HCT116 (cell line): Measurements from ENCODE around the gene EIF6. TPM values are rescaled to one million over a fixed set of nuclear protein-coding genes. Genes with fewer than 3 reads are reported as not detected.
A peak's percentile ranks its signal among the peaks of the same experiment; 100 is the strongest.

Experiments used
- ATAC-seq: fragments of 200-7000 bp; cut with Tn5 transposase; 2 replicates; pipeline ENCODE4 v1.9.1; 2020; ENCODE audit warnings: mild to moderate bottlenecking, moderate library complexity
- BruUV-seq: library from RNA; stranded (reverse); fragments of 400-500 nt; replicated peaks from 2 replicates; lab custom pipeline; 2021; lab: Mats Ljungman, UMichigan
- CTCF ChIA-PET: fragments of 300-600 bp; sonication (Branson Sonifier 250); formaldehyde crosslinking; loops from one replicate; lab custom pipeline; 2021; ENCODE audit warnings: antibody characterized with exemption; lab: Charles Lee
- POLR2A ChIA-PET: fragments of 300-600, 350-600 bp; sonication (Branson Sonifier 250); formaldehyde crosslinking; loops from one replicate; lab custom pipeline; 2021; ENCODE audit warnings: antibody characterized with exemption; lab: Charles Lee
- RAD21 ChIA-PET, 2 experiments: fragments of 300-600 bp; sonication (Branson Sonifier 250); formaldehyde crosslinking; loops; one replicate each; lab custom pipeline; 2023; ENCODE audit warnings: low total read pairs in 2 of 2; ENCODE audit not compliant: uncharacterized antibody in 2 of 2, unreplicated experiment in 2 of 2, low non-redundant PET in 1 of 2; lab: Charles Lee
- DNase-seq: peaks from one replicate; pipeline ENCODE4 v3.0.0-alpha.2; 2010; ENCODE audit warnings: low read depth, low spot score
- H2AFZ ChIP-seq: fragments of 200-600 bp; shearing (Covaris generic), sonication (generic); 2 replicates; pipeline ENCODE4 v1.6.1; 2017; ENCODE audit warnings: low read depth, mixed run types, mixed read lengths, antibody characterized with exemption, low read length; ENCODE audit not compliant: poor library complexity, severe bottlenecking
- H3K27ac ChIP-seq: 2 replicates; pipeline ENCODE4 v1.5.1; 2012; ENCODE audit warnings: low read depth, low read length
- H3K27me3 ChIP-seq: fragments of 200-600 bp; sonication (generic); 2 replicates; pipeline ENCODE4 v1.6.1; 2016; ENCODE audit warnings: mixed run types, low read length, mixed read lengths; ENCODE audit not compliant: insufficient read depth
- H3K36me3 ChIP-seq, 2 experiments: fragments of 200-500 bp in 1 of 2; fragments of 200-600 bp in 1 of 2; sonication (Bioruptor generic) in 1 of 2; sonication (generic) in 1 of 2; 2 replicates each; pipeline versions ENCODE4 v1.5.1 to v1.6.1; 2014 to 2016; ENCODE audit warnings: low read length in 2 of 2, inconsistent platforms in 1 of 2, mixed read lengths in 1 of 2, mixed run types in 1 of 2; ENCODE audit not compliant: insufficient read depth in 2 of 2, control insufficient read depth in 1 of 2
- H3K4me1 ChIP-seq, 2 experiments: fragments of 200-600 bp in 1 of 2; sonication (generic) in 1 of 2; 2 replicates each; pipeline versions ENCODE4 v1.5.1 to v1.6.1; 2012 to 2017; ENCODE audit warnings: low read length in 2 of 2, inconsistent platforms in 1 of 2, mild to moderate bottlenecking in 1 of 2, mixed read lengths in 1 of 2, mixed run types in 1 of 2, moderate library complexity in 1 of 2; ENCODE audit not compliant: insufficient read depth in 2 of 2, control insufficient read depth in 1 of 2
- H3K4me2 ChIP-seq: fragments of 200-600 bp; sonication (generic); 2 replicates; pipeline ENCODE4 v1.6.1; 2017; ENCODE audit warnings: mixed run types, low read length, mixed read lengths
- H3K4me3 ChIP-seq, 2 experiments: fragments of 200-600 bp in 1 of 2; sonication (generic) in 1 of 2; replicated peaks in 1 of 2; 2 replicates each; pipeline ENCODE4 v1.5.1; 2011 to 2016; ENCODE audit warnings: low read length in 2 of 2, control low read depth in 1 of 2, low read depth in 1 of 2, mild to moderate bottlenecking in 1 of 2, mixed read lengths in 1 of 2, mixed run types in 1 of 2
- H3K79me2 ChIP-seq: fragments of 200-600 bp; sonication (generic); 2 replicates; pipeline ENCODE4 v1.6.1; 2017; ENCODE audit warnings: mild to moderate bottlenecking, mixed run types, low read length, moderate library complexity, mixed read lengths; ENCODE audit not compliant: insufficient read depth
- H3K9ac ChIP-seq: fragments of 200-600 bp; sonication (generic); 2 replicates; pipeline ENCODE4 v1.6.1; 2016; ENCODE audit warnings: low read length, mixed read lengths
- H3K9me2 ChIP-seq: fragments of 200-600 bp; sonication (generic), shearing (Covaris generic); 2 replicates; pipeline ENCODE4 v1.6.1; 2017; ENCODE audit warnings: mixed run types, mild to moderate bottlenecking, moderate library complexity; ENCODE audit not compliant: insufficient read depth
- H3K9me3 ChIP-seq, 2 experiments: fragments of 200-500 bp in 1 of 2; fragments of 200-600 bp in 1 of 2; sonication (Bioruptor generic) in 1 of 2; sonication (generic) in 1 of 2; 2 replicates each; pipeline ENCODE4 v1.6.1; 2014 to 2017; ENCODE audit warnings: low read length in 2 of 2, mixed read lengths in 2 of 2, inconsistent platforms in 1 of 2, low read depth in 1 of 2, mild to moderate bottlenecking in 1 of 2, mixed run types in 1 of 2, moderate library complexity in 1 of 2; ENCODE audit not compliant: control insufficient read depth in 1 of 2, insufficient read depth in 1 of 2
- H4K20me1 ChIP-seq: fragments of 200-600 bp; sonication (generic), shearing (Covaris generic); 2 replicates; pipeline ENCODE4 v1.6.1; 2017; ENCODE audit warnings: mixed run types, mild to moderate bottlenecking, moderate library complexity; ENCODE audit not compliant: insufficient read depth
- EGR1 ChIP-seq: IDR thresholded peaks from 2 replicates; pipeline ENCODE4 v1.6.1; 2012; ENCODE audit warnings: low read depth
- RAD21 ChIP-seq: IDR thresholded peaks from 2 replicates; pipeline ENCODE4 v1.6.1; 2012; ENCODE audit warnings: low read depth, mild to moderate bottlenecking
- ZNF274 ChIP-seq: fragments of 200-500 bp; sonication (Bioruptor generic); IDR thresholded peaks from 2 replicates; pipeline ENCODE4 v1.6.1; 2014; ENCODE audit warnings: mild to moderate bottlenecking, low read depth, low read length, inconsistent platforms
- intact Hi-C: fragments of 100-400 bp; cut with micrococcal nuclease; formaldehyde crosslinking; loops from 2 replicates; pipeline ENCODE4 v1.10.0; 2022
- total RNA-seq: library from RNA; stranded (reverse); gene quantifications from one replicate; pipeline ENCODE4 v1.2.1, GENCODE V29; 2021; ENCODE audit not compliant: unreplicated experiment
- TF ChIP-seq, protein P1 (sequence below), 3 experiments: fragments of 200-600 bp in 1 of 3; sonication (generic) in 1 of 3; IDR thresholded peaks in 2 of 3; conservative IDR thresholded peaks in 1 of 3; 2 replicates each; pipeline ENCODE4 v1.5.1; 2012 to 2017; ENCODE audit warnings: low read depth in 2 of 3, low read length in 2 of 3, antibody characterized with exemption in 1 of 3, borderline replicate concordance in 1 of 3, control low read depth in 1 of 3, mild to moderate bottlenecking in 1 of 3, mixed read lengths in 1 of 3, mixed run types in 1 of 3, moderate library complexity in 1 of 3; ENCODE audit not compliant: insufficient read depth in 1 of 3

EIF6 gene
- total RNA-seq, 1 experiment from 2014 or later, result 209 TPM

- 0 out of 2 replicates have a peak overlapping the region, but pooled peaks have one; percentile 3 for H3K4me2 ChIP-seq
- RAD21 ChIA-PET, result interaction anchor here (0.6 to 2.0 kb wide), 4 partner anchors 91 to 130 kb away, joined by 3 to 7 read pairs (median 5); no protein-coding TSS in a partner anchor
Observed at GRCh38 chr20:35264755-35265154, 19.8 kb downstream of the EIF6 start.

More at GRCh38 chr20:35264755-35265154, 19.8 kb downstream of the EIF6 start:
- no peaks in the 10 kb centered on the region for H4K20me1 ChIP-seq
- H3K9me3 ChIP-seq, result no peaks in the 10 kb centered on the region
- no peak overlapping the region for H3K4me3 ChIP-seq
- no peak overlapping the region for H2AFZ ChIP-seq
- H3K36me3 ChIP-seq, result no peaks in the 10 kb centered on the region
- no peaks in the 10 kb centered on the region for H3K27me3 ChIP-seq
- no peak overlapping the region for H3K9ac ChIP-seq
- H3K79me2 ChIP-seq, result no peaks in the 10 kb centered on the region
- intact Hi-C loops, result loop anchor here (1.0 to 10.0 kb wide), 3 partner anchors 119 to 390 kb away; partner anchors contain the start of genes ACSS2 and GGT7
- H3K27ac ChIP-seq, result no peak overlapping the region
- TF ChIP-seq, protein P1, sequence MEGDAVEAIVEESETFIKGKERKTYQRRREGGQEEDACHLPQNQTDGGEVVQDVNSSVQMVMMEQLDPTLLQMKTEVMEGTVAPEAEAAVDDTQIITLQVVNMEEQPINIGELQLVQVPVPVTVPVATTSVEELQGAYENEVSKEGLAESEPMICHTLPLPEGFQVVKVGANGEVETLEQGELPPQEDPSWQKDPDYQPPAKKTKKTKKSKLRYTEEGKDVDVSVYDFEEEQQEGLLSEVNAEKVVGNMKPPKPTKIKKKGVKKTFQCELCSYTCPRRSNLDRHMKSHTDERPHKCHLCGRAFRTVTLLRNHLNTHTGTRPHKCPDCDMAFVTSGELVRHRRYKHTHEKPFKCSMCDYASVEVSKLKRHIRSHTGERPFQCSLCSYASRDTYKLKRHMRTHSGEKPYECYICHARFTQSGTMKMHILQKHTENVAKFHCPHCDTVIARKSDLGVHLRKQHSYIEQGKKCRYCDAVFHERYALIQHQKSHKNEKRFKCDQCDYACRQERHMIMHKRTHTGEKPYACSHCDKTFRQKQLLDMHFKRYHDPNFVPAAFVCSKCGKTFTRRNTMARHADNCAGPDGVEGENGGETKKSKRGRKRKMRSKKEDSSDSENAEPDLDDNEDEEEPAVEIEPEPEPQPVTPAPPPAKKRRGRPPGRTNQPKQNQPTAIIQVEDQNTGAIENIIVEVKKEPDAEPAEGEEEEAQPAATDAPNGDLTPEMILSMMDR (IDR thresholded peaks at IDR 0.05 in 2 of 3, conservative IDR thresholded peaks at IDR 0.05 in 1 of 3; ENCODE audit: borderline replicate concordance in 1 of 3, insufficient read depth in 1 of 3, low read depth in 2 of 3, low read length in 2 of 3), result peak; percentile 27 to 42 (median 40); a peak in 5 of 6 replicates
- TF ChIP-seq RAD21 (peak; percentile 57), ZNF274 (no peak), EGR1 (no peak)
- ATAC-seq (peak; percentile 47), DNase-seq (no peak)
- H3K9me2 ChIP-seq, result no peaks in the 10 kb centered on the region
- CTCF ChIA-PET, result interaction anchor here (1.0 to 2.6 kb wide), 4 partner anchors 118 to 175 kb away, joined by 3 to 16 read pairs (median 4); partner anchors contain the start of gene EDEM2
- H3K4me1 ChIP-seq, result peaks cover 23 to 31% of the 10 kb centered on the region in 2 experiments
- no TSS peak for BruUV-seq
- POLR2A ChIA-PET, result interaction anchor here (1.1 kb wide), 1 partner anchor 120 kb away, joined by 4 read pairs; no protein-coding TSS in a partner anchor
